HepG2 (cell line): ENCODE data around the gene BCKDHA. TPM values are rescaled to one million over a fixed set of nuclear protein-coding genes. Genes with fewer than 3 reads are reported as not detected.

Source experiments
- CBX1 ChIP-seq: IDR thresholded peaks from one replicate; pipeline ENCODE4 v1.6.1; 2016; ENCODE audit warnings: antibody characterized with exemption, low read depth
- CENPX ChIP-seq: sonication (generic); formaldehyde crosslinking; IDR thresholded peaks from 2 replicates; pipeline ENCODE4 v1.9.0; 2021; ENCODE audit warnings: mild to moderate bottlenecking, missing genetic modification reagents, moderate library complexity
- GATA4 ChIP-seq: sonication (generic); IDR thresholded peaks from 2 replicates; pipeline ENCODE4 v1.6.1; 2016; ENCODE audit warnings: antibody characterized with exemption, low read depth, borderline replicate concordance
- HCFC1 ChIP-seq: fragments of 150-350 bp; IDR thresholded peaks from 2 replicates; pipeline ENCODE4 v1.6.1; 2014; ENCODE audit warnings: low read depth, low read length
- HNF4G ChIP-seq, 2 experiments: sonication (generic) in 1 of 2; formaldehyde crosslinking in 1 of 2; IDR thresholded peaks; 2 replicates each; pipeline versions ENCODE4 v1.4.0 to v1.6.1; 2011 to 2020; ENCODE audit warnings: borderline replicate concordance in 2 of 2, low read depth in 2 of 2, mild to moderate bottlenecking in 2 of 2, low read length in 1 of 2, missing genetic modification reagents in 1 of 2, moderate library complexity in 1 of 2
- RNF219 ChIP-seq: sonication (generic); formaldehyde crosslinking; IDR thresholded peaks from 2 replicates; pipeline ENCODE4 v1.5.0; 2020; ENCODE audit warnings: mild to moderate bottlenecking, missing genetic modification reagents
- SALL1 ChIP-seq: sonication (generic); formaldehyde crosslinking; IDR thresholded peaks from 2 replicates; pipeline ENCODE4 v1.8.0; 2022; ENCODE audit warnings: mild to moderate bottlenecking, missing genetic modification reagents
- SNAPC2 ChIP-seq: sonication (generic); formaldehyde crosslinking; IDR thresholded peaks from 2 replicates; pipeline ENCODE4 v1.8.1; 2022; ENCODE audit warnings: mild to moderate bottlenecking, missing genetic modification reagents
- SOX5 ChIP-seq: IDR thresholded peaks from 2 replicates; pipeline ENCODE4 v1.6.1; 2016; ENCODE audit warnings: borderline replicate concordance
- SP2 ChIP-seq: sonication (generic); formaldehyde crosslinking; IDR thresholded peaks from 2 replicates; pipeline ENCODE4 v1.5.1; 2020; ENCODE audit warnings: mild to moderate bottlenecking, missing genetic modification reagents
- SRF ChIP-seq: IDR thresholded peaks from 2 replicates; pipeline ENCODE4 v1.6.1; 2011; ENCODE audit warnings: mild to moderate bottlenecking, low read depth, low read length, moderate library complexity
- TEAD3 ChIP-seq: optimal IDR thresholded peaks from 2 replicates; pipeline ENCODE3; 2016; ENCODE audit warnings: borderline replicate concordance
- ZBTB3 ChIP-seq: sonication (generic); formaldehyde crosslinking; IDR thresholded peaks from 2 replicates; pipeline ENCODE4 v1.4.0; 2020; ENCODE audit warnings: low read depth, mild to moderate bottlenecking, moderate library complexity, missing genetic modification reagents, borderline replicate concordance
- ZMYM2 ChIP-seq: sonication (generic); formaldehyde crosslinking; IDR thresholded peaks from 2 replicates; pipeline ENCODE4 v1.8.0; 2022; ENCODE audit warnings: mild to moderate bottlenecking, missing genetic modification reagents
- ZNF124 ChIP-seq: sonication (generic); formaldehyde crosslinking; IDR thresholded peaks from 2 replicates; pipeline ENCODE4 v1.4.0; 2020; ENCODE audit warnings: missing genetic modification reagents
- ZNF160 ChIP-seq: sonication (generic); formaldehyde crosslinking; IDR thresholded peaks from 2 replicates; pipeline ENCODE4 v1.8.0; 2022; ENCODE audit warnings: mild to moderate bottlenecking, inconsistent platforms, missing genetic modification reagents
- ZNF263 ChIP-seq: sonication (generic); formaldehyde crosslinking; IDR thresholded peaks from 2 replicates; pipeline ENCODE4 v1.4.0; 2020; ENCODE audit warnings: missing genetic modification reagents
- ZNF382 ChIP-seq: sonication (generic); formaldehyde crosslinking; IDR thresholded peaks from 2 replicates; pipeline ENCODE4 v1.5.0; 2020; ENCODE audit warnings: missing genetic modification reagents, mild to moderate bottlenecking, borderline replicate concordance
- ZNF672 ChIP-seq: sonication (generic); formaldehyde crosslinking; IDR thresholded peaks from 2 replicates; pipeline ENCODE4 v1.8.1; 2022; ENCODE audit warnings: missing genetic modification reagents
- ZNF816 ChIP-seq: sonication (generic); formaldehyde crosslinking; IDR thresholded peaks from 2 replicates; pipeline ENCODE4 v1.8.0; 2022; ENCODE audit warnings: missing genetic modification reagents, mild to moderate bottlenecking, borderline replicate concordance
- polyA plus RNA-seq, 8 experiments: library from polyadenylated mRNA; depleted of rRNA in 3 of 8; stranded (reverse) in 7 of 8; unstranded in 1 of 8; fragments of >200 nt; fragmentation: Illumina TruSeq in 4 of 8; extraction: Trizol in 4 of 8; gene quantifications; 2 replicates each; pipeline versions ENCODE4 v1.2.1 to v1.2.3, GENCODE V29; 2011 to 2016; ENCODE audit warnings: low read depth in 4 of 8, missing spikeins in 1 of 8, mixed read lengths in 1 of 8; ENCODE audit not compliant: insufficient read depth in 1 of 8
- total RNA-seq, 5 experiments: library from RNA; depleted of rRNA; stranded (reverse); fragments of >200 nt; fragmentation: Illumina TruSeq; extraction: Trizol; gene quantifications; 2 replicates each; pipeline ENCODE4 v1.2.3, GENCODE V29; 2016; ENCODE audit warnings: low read depth in 1 of 5
- TF ChIP-seq, protein P1 (sequence below): sonication (generic); formaldehyde crosslinking; IDR thresholded peaks from 2 replicates; pipeline ENCODE4 v1.4.0; 2020; ENCODE audit warnings: mild to moderate bottlenecking, missing genetic modification reagents
- TF ChIP-seq, protein P2 (sequence below): sonication (generic); formaldehyde crosslinking; IDR thresholded peaks from 2 replicates; pipeline ENCODE4 v1.5.0; 2020; ENCODE audit warnings: missing genetic modification reagents
- TF ChIP-seq, protein P3 (sequence below): sonication (generic); formaldehyde crosslinking; IDR thresholded peaks from 2 replicates; pipeline ENCODE4 v1.8.0; 2022; ENCODE audit warnings: mild to moderate bottlenecking, missing genetic modification reagents; ENCODE audit not compliant: insufficient replicate concordance

BCKDHA gene
- total and polyA plus RNA-seq, 2 of the 13 experiments (the other 11 are each of a cell fraction or from before 2014, with no cell fraction given), result 11.8 to 31.5 TPM

DNA sequence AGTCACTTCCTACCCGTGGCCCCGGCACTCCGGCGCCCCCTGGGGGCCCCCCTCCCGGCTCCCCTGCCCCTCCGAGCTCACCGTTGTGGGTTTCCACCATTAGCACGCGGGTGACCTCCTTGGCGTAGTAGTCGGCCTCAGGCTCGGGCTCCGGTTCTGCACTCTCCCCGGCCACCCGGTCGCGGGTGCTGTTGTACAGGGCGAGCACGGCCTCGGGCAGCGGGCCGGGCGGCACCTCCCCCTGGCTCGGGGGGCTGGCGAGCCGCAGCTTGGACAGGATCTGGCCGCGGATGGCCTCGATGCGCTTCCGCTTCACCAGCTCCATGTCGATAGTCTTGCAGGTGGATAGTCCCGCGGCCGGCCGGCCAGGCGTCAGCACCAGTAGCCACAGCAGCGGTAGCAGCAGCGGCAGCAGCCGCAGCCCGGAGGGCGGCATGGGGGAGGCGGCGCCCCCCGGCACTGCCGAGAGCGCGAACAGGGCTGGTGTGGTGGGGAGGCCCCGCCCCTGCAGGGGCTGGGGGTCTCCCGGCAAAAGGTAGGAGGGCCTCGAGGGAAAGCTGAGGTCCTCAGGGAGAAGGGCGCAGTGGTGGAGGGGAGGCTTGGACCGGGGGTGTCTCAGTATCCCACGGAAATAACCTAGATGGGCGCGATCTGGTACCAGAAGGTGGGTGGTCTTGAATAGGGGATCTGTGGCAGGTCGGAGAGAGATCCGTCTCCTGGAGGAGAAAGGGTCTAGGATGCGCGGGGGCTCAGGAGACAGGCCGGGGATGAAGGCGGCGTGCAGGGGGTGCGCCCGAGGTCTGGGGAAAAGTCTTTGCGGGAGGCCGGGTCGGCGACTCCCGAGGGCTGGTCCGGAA is 44.8 kb upstream of the BCKDHA start (continued):
- TF ChIP-seq TEAD3 (CRISPR knock-in tag), result no peak
- no peak for TF ChIP-seq ZNF124 (CRISPR knock-in tag)
- TF ChIP-seq RNF219 (CRISPR knock-in tag), result no peak; the same call in 1 of the 2 replicates
- no peak for TF ChIP-seq ZNF382 (CRISPR knock-in tag)
- no peak for TF ChIP-seq SP2 (CRISPR knock-in tag)
- no peak for TF ChIP-seq ZBTB3 (CRISPR knock-in tag)
- no peak for TF ChIP-seq SRF
- TF ChIP-seq ZMYM2 (CRISPR knock-in tag), result no peak
- TF ChIP-seq SNAPC2 (CRISPR knock-in tag), result no peak
- no peak for TF ChIP-seq ZNF672 (CRISPR knock-in tag)
- TF ChIP-seq ZNF816 (CRISPR knock-in tag), result no peak
- TF ChIP-seq SALL1 (CRISPR knock-in tag), result peak; percentile 37; the same call in 1 of the 2 replicates
- TF ChIP-seq, protein P1, sequence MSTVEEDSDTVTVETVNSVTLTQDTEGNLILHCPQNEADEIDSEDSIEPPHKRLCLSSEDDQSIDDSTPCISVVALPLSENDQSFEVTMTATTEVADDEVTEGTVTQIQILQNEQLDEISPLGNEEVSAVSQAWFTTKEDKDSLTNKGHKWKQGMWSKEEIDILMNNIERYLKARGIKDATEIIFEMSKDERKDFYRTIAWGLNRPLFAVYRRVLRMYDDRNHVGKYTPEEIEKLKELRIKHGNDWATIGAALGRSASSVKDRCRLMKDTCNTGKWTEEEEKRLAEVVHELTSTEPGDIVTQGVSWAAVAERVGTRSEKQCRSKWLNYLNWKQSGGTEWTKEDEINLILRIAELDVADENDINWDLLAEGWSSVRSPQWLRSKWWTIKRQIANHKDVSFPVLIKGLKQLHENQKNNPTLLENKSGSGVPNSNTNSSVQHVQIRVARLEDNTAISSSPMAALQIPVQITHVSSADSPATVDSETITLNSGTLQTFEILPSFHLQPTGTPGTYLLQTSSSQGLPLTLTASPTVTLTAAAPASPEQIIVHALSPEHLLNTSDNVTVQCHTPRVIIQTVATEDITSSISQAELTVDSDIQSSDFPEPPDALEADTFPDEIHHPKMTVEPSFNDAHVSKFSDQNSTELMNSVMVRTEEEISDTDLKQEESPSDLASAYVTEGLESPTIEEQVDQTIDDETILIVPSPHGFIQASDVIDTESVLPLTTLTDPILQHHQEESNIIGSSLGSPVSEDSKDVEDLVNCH, result no peak
- TF ChIP-seq HCFC1, result no peak
- no peak for TF ChIP-seq HNF4G (IDR thresholded peaks at IDR 0.05; ENCODE audit: borderline replicate concordance, low read depth, low read length)
- no peak for TF ChIP-seq HNF4G (CRISPR knock-in tag; IDR thresholded peaks at IDR 0.05; ENCODE audit: borderline replicate concordance, low read depth)
- no peak for TF ChIP-seq SOX5 (CRISPR knock-in tag)
- TF ChIP-seq GATA4, result no peak
- TF ChIP-seq, protein P2, sequence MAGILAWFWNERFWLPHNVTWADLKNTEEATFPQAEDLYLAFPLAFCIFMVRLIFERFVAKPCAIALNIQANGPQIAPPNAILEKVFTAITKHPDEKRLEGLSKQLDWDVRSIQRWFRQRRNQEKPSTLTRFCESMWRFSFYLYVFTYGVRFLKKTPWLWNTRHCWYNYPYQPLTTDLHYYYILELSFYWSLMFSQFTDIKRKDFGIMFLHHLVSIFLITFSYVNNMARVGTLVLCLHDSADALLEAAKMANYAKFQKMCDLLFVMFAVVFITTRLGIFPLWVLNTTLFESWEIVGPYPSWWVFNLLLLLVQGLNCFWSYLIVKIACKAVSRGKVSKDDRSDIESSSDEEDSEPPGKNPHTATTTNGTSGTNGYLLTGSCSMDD (CRISPR knock-in tag), result no peak
- no peak for TF ChIP-seq CENPX
- 0 out of 2 replicates have a peak, but pooled peaks have one; percentile 30 for TF ChIP-seq ZNF160 (CRISPR knock-in tag)
- TF ChIP-seq ZNF263 (CRISPR knock-in tag), result peak; percentile 66; the same call in 1 of the 2 replicates
- TF ChIP-seq, protein P3, sequence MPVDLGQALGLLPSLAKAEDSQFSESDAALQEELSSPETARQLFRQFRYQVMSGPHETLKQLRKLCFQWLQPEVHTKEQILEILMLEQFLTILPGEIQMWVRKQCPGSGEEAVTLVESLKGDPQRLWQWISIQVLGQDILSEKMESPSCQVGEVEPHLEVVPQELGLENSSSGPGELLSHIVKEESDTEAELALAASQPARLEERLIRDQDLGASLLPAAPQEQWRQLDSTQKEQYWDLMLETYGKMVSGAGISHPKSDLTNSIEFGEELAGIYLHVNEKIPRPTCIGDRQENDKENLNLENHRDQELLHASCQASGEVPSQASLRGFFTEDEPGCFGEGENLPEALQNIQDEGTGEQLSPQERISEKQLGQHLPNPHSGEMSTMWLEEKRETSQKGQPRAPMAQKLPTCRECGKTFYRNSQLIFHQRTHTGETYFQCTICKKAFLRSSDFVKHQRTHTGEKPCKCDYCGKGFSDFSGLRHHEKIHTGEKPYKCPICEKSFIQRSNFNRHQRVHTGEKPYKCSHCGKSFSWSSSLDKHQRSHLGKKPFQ (CRISPR knock-in tag), result no peak
- no peak for TF ChIP-seq CBX1
